ENCODE results near the gene HOXA7.

DNA sequence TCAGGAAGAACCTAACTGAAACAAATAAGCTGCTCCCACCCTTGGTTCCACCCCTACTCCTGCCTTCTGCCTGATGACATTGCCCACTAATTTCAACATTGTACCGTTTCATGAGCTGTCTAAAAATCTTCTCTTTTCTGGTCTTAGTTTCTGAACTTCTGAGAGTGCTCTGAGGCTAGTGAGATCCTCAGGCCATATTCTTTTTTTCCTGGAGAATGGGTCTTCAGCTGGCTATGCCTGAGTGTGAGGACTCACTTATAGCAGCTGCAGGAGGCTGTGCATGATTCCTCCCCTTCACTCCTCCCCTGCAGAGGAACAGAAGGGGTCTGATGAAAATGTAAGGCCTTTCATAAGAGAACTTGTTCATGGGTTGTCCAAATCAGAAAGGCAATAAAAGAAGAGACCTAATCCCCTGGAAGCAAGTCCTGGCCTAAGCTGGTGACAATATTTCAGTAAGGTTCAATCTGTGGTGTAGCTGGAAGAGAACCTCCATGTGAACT lies 37.0 kb downstream of the HOXA7 start:
- TF ChIP-seq EZH2 (IDR thresholded peaks at IDR 0.05; ENCODE audit: borderline replicate concordance, control insufficient read depth, low read depth, low read length) (no peak), ATF7 (IDR thresholded peaks at IDR 0.05; ENCODE audit: low read depth) (no peak), RAD21 (IDR thresholded peaks at IDR 0.05; ENCODE audit: insufficient read depth, low read depth, low read length) (no peak), SIX5 (IDR thresholded peaks at IDR 0.05; ENCODE audit: low read depth, low read length, severe bottlenecking) (no peak), JUND (IDR thresholded peaks at IDR 0.05; ENCODE audit: low read depth, low read length) (no peak)
- TF ChIP-seq, protein P1, sequence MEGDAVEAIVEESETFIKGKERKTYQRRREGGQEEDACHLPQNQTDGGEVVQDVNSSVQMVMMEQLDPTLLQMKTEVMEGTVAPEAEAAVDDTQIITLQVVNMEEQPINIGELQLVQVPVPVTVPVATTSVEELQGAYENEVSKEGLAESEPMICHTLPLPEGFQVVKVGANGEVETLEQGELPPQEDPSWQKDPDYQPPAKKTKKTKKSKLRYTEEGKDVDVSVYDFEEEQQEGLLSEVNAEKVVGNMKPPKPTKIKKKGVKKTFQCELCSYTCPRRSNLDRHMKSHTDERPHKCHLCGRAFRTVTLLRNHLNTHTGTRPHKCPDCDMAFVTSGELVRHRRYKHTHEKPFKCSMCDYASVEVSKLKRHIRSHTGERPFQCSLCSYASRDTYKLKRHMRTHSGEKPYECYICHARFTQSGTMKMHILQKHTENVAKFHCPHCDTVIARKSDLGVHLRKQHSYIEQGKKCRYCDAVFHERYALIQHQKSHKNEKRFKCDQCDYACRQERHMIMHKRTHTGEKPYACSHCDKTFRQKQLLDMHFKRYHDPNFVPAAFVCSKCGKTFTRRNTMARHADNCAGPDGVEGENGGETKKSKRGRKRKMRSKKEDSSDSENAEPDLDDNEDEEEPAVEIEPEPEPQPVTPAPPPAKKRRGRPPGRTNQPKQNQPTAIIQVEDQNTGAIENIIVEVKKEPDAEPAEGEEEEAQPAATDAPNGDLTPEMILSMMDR (IDR thresholded peaks at IDR 0.05 in 2 of 3, conservative IDR thresholded peaks at IDR 0.05 in 1 of 3; ENCODE audit: control insufficient read depth in 2 of 3, extremely low read depth in 1 of 3, insufficient read depth in 1 of 3, low read depth in 3 of 3, low read length in 3 of 3), result no peak
- TF ChIP-seq, protein P2, sequence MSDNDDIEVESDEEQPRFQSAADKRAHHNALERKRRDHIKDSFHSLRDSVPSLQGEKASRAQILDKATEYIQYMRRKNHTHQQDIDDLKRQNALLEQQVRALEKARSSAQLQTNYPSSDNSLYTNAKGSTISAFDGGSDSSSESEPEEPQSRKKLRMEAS (IDR thresholded peaks at IDR 0.05; ENCODE audit: low read depth, low read length), result no peak
